Suppressor macrophage (primary cell): ENCODE results near the gene IGF2R.
A peak's percentile ranks its signal among the peaks of the same experiment; 100 is the strongest.

Experiments
- DNase-seq, 4 experiments: peaks; one replicate each; pipeline ENCODE4 v3.0.0-alpha.2; 2020 to 2022

Gene IGF2R

GRCh38 chr6:159977904-159978268, 9.0 kb downstream of the IGF2R start:
- DNase-seq, result no peak

DNA sequence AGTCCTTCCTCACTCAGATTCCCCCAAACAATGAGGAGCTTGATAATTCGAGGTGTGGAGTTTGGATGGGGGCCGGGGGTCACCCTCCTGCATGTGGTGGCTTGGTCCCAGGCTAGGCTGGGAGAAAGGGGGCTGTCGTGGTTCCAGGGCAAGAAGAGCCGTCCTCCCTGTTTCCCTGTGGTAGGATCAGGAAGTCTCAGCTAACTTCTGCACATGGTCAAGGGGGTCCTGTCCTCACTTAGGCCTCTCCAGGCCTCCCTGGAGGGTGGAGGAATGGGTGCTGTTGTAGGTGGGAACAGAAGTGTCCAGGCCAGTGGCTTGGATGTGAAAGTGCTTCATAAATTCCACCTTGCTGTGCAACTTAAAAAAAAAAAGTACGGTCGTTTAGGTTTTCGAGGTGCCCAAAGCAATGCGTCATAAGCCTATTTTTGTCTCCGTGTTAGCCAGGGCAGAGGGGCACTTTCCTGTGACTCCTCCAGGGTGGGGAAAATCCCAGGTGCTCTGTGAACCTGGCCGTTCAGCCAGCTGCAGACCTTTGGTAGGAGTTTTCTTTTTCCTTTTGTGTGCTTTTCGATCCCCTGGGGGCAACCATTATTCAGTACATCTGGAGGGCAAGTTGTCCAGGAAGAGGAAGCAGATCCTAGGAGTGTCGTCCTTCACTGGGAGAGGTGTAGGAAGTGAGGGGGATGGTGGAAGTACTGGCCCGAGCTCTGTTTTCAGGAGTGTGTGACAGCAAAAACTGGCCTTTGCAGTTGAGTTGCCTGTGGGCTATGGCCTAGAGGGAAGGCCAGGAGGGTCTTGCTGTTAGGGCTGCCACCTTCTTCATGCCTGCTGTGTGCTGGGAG, 9.6 kb downstream of the IGF2R start:
- peak; percentile 45 to 64 (median 56) for DNase-seq

DNA sequence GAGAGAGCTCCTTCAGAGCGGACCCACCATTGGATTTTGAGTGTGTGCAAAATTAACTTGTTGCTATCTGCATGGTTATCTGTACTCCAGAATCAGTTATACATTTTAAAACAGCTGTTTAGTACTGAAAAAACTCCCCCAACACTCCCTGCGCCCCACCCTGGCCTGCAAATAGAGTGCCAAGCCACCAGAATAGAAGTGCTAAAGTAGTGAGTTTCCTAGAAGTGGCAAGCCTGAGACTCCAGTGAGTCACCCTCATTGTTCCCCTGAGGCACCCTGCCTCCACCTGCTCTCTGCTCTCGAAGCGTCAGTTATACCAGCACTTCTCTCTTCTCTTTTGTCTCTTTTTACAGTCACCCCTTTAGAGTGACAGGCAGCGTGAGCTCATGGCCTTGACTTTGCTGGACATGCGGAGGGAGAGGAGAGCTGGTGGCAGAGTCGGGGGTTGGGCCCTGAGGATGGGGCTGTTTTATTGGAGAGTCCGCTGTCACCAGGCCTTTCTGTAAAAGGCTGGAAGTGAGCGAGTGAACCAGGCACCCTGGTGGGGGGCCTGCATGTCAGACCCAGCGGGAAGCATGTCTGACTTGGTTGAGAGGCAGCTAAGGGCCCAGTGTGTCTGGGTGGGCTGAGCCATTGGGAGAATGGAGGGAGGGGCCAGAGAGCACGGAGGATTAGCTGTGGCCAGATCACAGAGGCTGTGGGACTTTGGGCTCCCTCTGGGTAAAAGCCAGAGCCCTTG, 10.4 kb downstream of the IGF2R start:
- DNase-seq, result peak; percentile 58 to 75 (median 68)

DNA sequence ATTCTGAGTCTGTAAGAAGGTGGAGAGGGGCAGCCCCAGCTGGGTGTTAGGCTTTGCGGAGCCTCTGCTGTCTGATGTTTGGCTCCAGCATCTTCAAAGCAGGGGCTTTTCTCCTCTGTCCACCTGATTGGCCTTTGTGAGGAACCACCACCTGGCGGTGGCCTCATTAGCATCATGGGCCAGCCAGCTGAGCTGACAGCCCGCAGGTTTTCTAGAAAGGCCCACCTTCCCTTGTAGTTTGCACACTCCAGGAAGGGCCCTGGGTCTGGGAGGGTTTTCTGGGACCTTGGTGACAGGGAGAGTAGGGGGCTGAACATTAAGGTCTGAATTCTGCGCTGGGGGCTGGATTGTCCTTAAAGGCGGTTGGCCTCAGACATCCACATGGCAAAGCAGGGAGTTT, 11.6 kb downstream of the IGF2R start:
- no peak for DNase-seq

DNA sequence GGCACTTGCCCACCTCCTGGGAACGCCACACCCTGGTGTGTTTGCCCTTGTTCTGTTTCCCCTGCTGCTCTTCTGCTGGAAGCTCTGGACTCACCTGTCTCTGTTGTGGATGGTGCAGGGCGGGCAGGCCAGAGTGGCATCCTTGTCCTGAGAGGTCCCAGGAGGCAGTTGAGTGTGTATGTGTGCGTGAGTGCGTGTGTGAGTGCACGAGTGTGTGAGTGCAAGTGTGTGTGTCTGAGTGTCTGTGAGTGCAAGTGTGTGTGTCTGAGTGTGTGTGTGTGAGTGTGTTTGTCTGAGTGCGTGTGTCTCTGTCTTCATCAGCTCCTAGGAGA, 12.2 kb downstream of the IGF2R start:
- no peak for DNase-seq

- peak; percentile 90 to 97 (median 93) for DNase-seq
These were observed 12.7 kb downstream of the IGF2R start for GRCh38 chr6:159981403-159982245.

DNA sequence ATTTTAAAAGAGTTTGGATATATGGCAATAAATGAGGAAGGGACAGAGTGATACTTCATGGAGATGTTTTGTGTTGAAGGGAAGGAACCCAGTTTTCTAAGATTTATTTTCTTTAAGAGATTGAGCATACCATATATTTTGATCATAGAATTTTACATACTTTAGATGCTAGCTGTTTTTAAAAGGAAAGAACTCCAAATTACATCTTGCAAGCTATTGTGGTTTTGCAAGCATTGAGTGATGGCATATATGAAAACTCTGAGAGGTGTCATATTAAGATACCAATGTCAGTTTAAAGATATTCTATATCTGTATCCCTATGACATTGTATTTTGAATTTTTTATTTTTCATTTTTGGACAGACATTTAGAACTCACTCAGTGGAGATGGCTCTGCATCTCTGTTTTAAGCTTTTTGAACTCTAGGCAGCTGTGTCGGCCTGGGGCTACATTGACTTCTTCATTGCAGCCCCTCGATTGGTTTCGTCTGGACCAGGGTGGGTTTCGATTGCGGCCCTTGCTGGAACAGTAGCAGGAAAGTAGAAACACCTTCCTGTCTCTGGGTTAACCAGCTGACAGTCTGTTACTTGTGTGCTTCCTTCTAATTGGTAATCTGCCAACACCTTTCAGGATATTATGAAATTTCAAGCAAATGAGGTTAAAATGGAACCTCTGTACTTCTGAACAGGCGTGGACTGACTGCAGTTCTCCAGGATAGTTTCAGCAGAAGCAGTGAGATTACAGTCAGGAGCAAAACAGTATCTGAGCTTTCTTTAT, 14.0 kb downstream of the IGF2R start:
- peak; percentile 39 to 72 (median 55) for DNase-seq

DNA sequence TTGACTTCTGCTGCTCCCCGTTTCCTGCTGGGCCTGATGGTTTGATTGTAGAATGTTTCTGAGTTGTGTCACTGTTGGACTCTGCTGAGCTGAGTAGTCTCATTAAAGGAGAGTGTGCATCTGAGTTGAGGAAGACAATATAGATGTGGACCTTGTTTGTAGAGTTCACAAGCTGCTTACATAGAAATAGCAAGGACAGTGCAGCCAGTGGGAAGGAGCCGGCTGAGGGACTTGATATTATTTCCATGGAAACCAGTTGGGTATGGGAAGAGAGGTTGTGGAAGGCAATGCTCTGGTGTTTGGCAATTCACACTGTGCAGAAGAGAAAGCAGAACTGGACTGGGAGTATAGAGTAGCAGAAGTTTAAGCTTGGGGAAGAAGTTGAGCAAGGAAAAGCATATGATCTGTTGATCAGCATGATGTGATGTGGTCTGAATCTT, 14.8 kb downstream of the IGF2R start:
- DNase-seq, result peak; percentile 92 to 98 (median 94)

DNA sequence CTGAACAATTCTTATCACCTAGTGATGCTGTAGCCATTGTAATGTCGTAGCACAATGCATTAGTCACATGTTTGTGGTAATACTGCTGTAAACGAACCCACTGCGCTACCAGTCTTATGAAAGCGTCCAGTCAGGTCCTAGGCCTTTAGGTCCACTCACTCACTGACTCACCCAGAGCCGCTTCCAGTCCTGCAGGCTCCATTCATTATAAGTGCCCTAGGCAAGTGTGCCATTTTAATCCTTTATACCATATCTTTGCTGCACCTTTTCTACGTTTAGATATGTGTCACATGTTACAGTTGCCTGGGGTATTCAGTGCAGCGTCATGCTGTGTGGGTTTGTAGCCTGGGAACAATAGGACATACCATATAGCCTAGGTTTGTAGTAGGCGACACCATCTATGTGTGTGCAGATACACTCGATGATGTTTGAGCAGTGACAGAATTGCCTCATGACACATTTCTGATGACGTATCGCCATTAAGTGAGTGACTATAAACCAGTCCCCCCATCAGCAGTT, 15.4 kb downstream of the IGF2R start:
- peak; percentile 85 to 95 (median 87) for DNase-seq

DNA sequence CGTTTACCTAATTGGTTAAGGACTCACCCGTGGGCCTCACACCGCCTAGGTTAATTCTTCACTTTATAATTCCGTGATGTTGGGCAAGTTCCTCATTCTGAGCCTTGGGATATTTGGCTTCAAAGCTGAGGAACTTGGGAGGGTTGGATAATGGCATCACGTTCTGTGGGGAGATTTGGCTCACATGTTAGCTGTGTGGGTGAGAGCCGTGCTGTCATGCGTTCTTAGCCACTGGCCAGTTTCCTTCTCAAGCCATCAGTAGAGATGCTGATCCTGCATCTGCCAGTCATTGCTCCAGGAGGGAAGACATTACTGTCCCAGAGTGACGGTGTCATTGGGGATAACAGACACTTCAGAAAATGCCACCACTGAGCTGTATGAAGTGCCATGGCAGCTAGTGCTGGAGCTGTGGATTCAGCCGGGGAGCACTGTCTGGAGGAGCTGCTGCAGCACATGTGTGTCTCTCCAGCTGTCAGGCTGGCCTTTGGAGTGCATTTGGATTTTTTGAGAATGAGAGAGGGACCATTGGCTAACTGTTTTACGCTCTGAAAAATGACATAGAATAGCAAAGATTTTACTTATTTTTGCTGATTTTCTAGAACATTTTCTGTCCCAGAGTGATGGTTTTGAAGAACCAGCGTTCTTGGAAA, 16.5 kb downstream of the IGF2R start:
- DNase-seq, result peak; percentile 91 to 97 (median 93)

GRCh38 chr6:159988983-159989454, 20.1 kb downstream of the IGF2R start:
- DNase-seq, result peak in 1 of 4 experiments; percentile 54

GRCh38 chr6:159989492-159990480, 20.9 kb downstream of the IGF2R start:
- DNase-seq, result peak; percentile 60 to 74 (median 64)

GRCh38 chr6:159992366-159992765, 23.5 kb downstream of the IGF2R start:
- DNase-seq, result no peak

GRCh38 chr6:159995405-159995804, 26.5 kb downstream of the IGF2R start:
- no peak for DNase-seq

DNA sequence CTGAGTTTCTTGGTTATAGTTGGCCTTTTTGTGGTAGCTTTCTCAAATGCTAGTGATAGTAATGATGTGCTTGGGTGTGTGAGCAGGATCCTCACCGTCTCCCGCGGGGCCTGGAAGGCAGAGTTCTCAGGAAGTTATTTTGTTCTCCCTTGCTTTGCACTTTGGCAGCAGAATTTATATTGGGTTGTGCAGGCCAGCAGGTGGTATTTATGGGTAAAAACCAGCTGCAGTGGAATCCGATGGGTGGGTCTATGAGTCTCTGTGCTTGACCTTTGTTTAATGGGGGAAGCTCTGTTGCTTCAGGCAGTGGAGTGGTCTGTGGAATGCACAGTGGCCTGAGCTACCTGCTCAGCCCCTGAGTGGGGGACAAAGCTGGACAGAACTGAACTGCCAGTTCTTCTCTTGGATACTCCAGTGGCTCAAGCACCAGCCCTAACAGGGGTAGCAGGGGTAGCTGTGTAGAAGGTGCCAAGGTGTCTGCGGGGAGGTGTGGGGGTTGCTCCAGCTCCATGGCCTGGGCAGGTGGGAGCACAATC, 27.3 kb downstream of the IGF2R start:
- no peak for DNase-seq

DNA sequence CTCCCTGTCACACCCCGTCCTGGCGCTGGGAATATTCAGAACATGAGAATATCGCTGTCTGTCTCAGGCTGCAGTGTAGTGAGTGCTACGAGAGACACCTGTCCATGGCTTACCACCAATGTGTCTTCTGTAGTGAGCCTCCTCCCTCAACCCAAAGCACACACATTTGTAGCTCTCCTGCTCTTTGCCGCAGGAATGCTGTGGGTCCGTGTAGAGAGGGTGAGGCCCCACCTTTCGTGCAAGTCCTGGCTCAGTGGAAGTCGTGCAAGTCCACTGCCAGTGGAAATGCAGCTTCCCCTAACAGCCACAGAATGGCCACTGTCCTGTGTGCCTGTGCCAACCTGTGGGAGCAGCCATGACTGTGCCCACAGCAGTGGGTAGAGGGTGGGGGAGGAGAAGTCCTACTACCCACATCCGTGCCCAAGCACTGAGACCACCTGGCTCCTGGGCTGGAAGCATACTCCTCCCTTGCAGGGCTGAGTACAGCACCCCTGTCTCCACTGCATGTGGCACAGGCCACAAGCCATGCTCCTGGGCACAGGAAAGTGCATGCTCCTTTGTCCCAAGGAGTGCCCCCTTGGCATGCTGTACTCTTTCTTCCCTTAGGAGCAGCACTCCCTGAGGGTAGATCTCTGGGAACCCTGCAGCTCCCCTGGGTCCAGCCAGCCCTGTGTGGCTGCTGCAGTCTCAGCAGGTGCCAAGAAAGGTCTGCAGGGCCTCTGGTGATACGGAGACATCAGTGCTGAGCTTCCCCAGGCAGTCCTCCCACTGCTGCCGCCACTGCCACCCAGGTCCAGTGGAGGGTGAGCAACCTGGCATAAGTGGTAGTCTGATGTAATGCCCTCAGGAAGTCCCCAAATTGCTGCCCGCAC, 28.0 kb downstream of the IGF2R start:
- DNase-seq, result no peak

GRCh38 chr6:159997498-159998101, 28.7 kb downstream of the IGF2R start:
- DNase-seq, result no peak

DNA sequence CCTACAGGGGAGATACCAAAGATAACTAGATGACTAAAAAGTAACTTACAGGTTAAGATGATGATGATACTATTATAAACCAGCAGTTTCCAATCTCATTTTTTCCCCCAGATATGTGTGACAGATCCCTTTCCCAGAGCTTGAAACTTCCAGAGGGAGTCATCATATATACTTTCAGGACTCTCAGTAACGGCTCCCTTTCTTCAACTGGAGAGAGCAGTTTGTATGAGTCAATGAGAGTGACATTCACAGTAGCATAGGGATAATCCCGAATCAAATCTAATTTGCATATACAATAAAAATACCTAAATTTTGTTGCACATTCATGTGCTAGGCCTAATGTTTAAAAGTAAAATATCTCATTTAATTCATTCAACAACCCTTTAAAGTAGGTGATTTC, 29.7 kb downstream of the IGF2R start:
- no peak for DNase-seq
